HG02623 (cell line): ENCODE measurements around the gene MRPS23.

Source experiments
- ATAC-seq: cut with Tn5 transposase; IDR thresholded peaks from one replicate; pipeline ENCODE4 v1.9.1; 2021; ENCODE audit warnings: moderate library complexity; ENCODE audit not compliant: unreplicated experiment

The MRPS23 gene

DNA sequence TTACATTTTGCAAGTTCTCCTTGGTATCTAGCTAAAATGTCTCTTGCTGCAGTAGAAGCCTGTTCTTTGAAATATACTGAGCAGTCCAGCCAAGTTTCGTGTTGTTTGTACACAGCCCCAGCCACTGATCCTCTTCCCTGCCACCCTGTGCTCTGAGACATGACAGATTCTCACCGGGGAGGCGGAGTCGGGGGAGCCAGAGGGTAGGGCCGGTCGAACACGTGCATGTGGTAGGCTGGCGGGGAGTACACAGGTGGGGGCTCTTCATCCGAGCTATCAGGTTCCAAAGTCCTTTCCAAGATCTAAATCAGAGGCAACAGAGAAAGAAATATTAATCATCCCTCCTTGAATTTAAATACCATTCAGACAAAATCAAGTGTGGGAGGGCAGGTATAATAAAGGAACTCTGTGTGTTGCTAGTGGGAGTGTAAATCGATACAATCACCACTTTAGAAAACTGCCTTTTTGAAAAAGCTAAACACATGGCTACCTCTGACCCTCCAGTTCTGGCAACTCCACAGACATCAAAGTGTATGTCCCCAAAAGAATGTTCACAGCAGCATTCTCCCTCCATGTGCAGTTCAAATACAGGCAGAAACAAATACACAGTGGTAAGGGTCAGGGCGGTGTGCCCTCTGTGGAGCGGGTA is 29.7 kb upstream of the MRPS23 start:
- no peak for ATAC-seq

DNA sequence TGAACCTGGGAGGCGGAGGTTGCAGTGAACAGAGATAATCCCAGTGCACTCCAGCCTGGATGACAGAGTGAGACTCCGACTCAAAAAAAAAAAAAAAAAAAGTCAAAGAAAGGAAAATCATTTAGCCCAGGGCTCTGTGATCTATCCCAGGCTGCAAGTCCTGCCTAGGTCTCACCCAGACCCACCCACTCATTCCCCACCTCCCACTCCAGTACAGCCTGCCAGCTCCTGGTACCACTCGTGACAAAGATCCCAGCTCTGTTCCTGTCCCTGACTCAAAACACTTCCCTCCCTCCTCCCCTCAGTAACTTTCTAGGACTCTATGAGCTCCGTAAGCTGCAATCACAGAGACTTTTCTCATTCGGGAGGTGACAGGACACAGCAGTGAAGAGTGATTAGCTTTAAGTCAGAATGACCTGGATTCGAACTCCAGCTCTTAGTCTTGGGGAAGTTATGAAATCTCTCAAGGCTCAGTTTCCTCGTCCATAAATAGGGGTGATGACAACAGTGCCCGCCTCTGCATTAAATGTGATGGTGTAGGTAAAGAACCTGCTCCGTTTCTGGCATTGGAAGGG is 28.0 kb upstream of the MRPS23 start:
- no peak for ATAC-seq

DNA sequence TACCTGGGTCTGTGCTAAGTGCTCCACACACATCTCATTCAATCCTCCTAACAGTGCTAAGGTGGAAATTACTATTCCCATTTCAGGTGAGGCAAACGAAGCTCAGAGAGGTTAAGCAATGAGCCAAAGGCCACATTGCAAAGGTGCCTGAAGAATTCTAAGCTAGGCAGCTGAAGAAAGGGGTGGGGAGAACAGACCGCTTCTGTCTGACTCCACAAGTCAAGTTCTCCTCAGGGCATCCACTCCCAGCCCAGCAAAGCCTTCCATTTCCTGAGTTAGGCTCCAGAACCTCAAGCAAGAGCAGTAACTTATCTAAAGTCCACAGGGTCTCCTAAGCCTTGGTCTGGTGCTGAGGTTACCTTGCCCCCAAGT is 27.0 kb upstream of the MRPS23 start:
- ATAC-seq = no peak

DNA sequence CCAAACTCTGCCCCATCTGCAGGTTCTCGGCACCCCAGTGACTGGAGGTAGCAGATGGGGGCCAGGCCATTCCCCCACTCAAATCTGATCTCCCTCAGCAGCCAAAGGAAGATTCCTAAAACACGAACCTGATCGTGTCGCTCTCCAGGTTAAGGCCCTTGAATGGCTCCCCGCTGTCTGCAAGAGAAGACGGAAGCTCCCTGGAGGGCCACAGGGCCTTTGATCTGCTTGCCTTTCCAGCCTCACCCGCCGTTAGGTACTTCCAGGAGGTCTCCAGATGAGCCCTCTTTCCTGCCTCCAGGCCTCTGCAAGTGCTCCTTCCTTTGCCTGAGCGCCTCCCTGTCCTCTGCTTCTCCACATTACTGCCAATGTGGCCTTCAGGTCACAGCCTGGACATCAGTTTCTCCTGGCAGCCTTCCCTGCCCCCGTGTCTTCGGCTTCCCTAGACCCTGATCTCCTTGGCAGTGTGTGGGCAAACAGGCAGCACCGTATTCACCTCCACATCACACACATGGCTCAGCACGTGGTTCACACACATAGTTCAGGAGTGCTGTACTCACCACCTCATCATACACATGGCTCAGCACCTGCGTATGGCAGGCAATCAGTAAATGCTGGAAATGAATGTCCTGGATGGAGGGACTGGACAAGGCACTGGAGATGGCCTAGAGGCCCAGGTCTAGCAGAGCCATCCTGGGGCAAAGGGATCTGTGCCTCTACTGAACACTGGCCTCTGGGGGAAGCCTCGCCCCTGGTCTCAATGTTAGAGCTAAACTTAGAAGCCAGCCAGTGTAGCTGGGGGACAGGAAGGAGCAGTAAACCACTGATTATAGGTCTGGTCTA is 26.4 kb upstream of the MRPS23 start:
- no peak for ATAC-seq

DNA sequence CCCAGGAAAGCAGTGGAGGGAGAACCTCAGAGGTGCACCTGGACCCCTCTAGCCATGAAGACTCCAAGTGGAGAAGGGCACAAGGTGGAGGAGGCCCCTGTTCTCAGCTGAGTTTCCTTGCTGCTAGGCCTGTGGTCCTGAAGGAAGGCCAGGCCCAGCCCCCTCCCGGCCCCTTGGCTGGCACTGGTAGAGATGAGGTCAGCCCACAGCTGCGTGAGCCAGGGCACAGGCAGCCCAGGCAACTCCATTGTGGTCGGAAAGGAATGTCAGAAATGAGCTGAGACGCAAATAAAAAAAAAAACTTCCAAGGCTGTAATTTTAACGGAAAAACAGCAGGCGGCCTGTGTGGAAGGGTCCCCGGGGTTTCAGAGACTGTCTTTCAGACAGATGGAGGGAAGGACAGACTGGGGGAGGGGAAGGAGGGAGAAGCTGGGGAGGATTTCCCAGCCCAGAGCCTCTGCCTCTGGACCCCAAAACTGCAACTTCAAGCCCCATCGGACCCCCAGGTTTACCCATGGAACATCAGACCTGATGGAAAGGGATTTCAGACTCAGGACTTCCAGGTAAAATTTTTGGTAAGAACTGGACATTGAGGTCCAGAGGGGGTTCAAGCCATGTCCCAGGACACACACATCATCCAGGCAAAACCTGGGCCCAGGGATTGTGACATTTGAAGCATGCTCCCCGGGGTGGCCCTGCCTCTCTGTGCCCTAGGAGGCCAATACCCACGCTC is 25.6 kb upstream of the MRPS23 start:
- no peak for ATAC-seq

DNA sequence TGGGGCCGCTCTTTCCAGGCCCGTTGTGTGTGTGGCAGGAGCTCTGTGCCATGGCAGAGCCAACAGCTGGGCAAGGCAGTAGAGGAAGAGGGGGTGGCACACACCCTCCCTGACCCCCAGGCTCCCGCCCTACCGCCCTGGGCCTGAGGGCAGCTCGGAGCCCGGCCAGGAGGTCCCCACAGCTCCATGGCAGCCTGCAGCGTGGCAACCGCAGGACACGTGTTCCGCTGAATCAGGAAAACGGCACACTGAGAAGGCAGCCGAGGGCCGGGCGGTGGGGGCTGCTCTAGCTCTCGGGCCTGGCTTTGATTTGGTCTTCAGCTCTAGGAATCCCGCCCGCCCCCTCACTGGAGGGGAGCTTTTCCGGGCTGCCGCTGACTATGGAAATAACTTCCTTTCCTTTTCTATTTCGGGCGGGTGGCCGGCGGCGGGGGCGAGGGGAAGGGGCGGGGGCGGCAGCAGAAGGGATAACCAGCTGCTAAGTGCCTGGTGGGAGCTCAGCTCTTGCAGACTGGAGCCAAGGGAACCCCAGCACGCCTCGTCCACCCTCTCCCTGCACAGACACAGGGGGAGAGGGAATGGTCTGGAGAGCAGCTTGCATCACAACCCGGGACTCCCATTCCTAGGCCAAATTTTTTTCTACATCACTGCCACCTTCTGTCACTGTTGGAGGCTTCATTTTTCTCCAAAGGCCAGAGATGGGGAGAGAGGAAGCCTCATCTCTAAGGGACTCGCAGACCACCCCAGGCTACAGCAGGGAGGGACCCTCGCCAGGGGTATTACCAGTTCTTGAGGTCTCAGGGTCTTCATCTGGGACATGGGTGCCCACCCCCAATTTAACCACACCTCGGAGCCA is 24.8 kb upstream of the MRPS23 start:
- ATAC-seq = no peak

DNA sequence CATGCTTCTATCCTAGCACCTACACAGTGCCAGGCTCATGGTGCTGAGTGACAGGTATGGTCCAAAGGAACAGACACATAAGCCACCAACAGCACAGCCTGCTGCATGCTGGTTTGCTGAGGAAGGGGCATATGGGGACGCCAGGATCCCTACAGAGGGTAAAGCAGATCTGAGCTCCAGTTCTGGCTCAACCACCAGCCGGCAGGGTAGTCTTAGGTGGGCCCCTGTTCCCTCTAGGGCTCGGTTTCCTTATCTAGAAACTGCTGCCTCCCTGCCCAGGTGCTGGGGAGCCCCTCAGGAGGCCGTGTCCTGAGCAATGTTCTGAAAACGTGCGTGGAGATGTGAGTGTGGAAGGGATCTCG is 24.2 kb upstream of the MRPS23 start:
- ATAC-seq = no peak

DNA sequence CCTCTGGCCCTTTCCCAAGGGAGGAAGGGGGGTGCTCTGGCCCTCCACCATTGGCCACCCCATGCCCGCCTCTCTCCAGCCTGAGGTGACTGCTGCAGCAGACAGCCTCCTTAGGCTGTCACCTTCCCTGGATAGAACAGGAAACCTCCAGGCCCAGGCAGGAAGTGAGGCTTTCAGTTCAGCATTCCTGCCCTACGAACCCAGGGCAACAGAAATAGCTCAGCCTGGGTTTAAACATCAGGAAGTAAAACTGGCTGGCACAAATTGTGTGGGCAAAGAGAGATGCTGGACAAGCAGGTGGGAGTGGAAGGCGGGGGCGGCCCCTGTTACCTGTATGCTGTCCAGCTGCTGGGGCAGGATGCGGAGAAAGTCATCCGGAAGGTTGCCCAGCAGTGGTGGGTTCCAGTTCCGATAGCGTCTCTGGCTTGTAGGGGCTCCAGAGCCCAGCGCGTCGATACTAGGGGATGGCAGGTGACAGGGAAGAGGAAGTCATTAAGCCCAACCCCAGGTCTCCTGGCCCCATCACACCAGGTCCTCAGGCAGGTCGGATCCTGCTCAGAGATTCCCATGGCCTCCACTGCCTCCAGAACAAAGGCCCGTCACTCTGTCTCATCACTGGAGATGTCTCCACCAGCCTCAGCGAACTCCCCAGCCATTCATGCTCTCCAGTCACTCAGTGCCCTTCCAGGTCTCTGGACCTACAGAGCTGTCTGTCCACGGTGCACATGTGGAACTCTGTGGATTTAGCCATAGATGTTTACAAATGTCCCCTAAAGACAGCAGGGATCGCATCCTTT is 23.6 kb upstream of the MRPS23 start:
- no peak for ATAC-seq

DNA sequence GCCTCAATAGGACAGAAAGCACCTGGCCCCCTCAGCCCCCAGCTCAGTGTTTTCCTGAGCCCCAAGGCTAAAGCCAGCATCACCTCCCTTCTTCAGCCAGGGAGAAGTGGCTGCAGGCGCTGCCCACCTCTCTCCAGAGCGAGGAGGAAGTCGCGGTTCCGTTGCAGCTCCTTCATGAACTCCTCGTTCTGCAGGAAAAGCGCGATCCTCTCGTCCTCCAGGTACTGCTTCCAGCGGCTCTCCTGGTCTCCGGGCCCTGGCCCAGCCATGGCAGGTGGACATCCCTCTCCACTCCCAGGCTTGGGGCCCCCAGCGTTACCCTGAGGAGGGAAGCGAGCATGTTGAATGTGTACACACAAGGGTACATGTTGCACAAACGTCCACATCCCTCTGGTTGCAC is 22.7 kb upstream of the MRPS23 start:
- ATAC-seq = no peak

DNA sequence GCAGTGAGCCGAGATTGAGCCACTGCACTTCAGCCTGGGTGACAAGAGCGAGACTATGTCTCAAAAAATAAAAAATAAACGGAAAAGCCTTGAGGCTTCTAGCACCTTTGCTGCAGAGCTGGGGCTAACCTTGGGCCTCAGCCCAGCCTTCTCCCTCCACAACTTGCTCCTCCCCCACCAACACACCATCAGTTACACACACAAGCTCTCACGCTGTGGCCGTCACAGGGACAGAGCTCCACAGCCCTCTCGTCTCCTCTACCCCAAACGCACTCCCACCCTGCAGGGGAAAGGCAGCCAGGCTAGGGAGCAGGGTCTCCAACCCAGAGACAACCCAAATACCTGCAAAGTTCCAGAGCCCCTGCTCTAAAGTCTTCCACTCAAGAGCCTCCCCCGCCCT is 22.0 kb upstream of the MRPS23 start:
- ATAC-seq = no peak

DNA sequence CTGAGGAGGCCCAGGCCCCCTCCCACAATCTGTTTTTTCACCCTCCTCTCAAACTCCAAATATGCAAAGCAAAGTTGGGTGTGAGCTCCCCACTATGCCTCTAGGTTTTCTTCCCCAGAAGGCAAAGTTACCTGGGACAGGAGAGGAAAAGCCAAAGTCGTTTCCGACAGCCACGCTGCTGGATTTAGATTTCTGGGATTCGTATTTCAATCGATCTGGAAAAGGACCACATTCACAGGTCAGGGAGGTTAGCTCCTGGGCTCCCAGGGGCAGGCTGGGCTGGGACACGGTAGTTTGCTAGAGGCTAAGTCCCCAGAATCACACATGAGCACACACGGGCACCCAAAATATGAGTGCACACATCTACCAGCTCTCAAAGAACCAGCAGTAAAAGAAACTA is 21.3 kb upstream of the MRPS23 start:
- no peak for ATAC-seq

DNA sequence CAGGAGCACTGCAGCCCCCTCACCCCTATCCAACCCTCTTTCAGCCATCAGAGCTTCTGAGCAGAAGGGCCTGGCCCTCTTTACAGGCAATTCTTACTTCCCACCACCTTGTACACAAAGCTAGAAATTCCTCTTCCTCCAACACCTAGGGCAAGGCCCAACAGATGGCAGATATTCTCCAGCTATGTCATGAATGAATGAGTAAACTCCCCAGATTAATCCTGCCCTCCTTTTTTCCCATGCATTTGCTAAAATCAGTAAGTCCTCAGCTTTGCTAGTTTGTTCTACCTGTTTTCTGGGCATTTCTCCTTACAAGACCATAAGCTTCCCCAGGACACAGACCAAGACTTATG is 20.4 kb upstream of the MRPS23 start:
- no peak for ATAC-seq

DNA sequence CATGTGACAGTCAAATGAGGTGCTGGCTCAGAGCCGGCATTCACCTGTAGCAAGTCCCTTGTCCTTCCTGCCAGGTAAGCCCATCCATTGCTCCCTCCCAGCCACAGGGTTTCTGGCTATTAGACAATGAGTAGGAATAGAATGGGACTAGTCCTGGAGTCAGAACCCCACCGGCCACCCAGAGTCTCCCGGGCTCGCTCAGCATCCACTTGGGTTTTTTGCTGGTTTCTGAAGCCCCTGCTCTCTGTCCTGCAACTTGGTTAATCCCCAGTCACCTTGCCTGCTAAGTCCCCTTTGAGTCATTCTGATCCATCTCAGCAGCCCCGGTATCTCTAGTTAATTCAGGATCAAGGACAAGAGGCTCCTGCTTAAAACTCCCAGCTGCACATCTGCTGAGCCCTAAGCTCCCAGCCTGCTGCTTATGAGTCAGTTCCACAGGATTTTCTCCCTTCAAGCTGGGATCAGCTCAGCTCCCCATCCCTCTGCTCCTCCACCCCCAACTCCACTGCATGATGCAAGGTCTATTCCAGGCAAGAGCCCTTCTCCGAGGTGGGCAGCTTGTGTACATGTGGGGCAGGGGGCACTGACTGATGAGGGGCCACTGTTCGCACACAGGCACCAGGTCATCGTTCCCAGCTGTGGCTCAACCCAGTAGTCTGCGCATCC is 19.9 kb upstream of the MRPS23 start:
- no peak for ATAC-seq

DNA sequence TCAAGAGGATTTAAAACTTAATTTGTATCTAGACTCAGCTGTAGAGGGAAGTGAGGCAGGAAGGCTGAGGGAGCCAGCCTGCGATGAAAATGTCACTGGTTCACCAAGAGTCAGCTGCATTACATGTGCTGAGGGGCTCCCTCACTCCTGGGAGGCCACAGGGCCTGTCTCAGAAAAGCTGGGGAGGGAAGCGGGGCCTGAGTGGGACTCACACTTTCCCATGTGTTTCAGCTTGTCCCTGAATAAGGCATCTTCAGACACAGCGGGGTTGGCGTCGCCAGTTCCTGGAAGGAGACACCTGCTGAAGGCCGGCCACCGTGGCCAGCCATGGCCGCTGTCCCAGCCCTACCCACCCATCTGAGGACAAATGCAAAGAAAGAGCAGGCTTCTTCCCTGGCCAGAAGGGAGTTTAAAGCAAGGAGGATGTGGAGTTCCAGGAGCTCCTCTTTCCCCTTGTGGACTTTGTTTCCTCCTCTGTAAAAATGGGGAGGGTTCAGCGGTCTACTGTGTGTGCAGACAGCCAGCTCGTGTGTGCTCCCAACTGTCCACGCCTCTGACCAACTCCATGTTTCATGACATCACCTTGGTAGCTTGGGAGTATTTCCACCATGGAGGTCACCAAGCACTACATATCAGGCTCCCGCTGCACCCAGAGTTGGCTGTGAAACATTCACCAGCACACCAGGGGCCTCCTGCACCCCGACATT is 19.2 kb upstream of the MRPS23 start:
- no peak for ATAC-seq

DNA sequence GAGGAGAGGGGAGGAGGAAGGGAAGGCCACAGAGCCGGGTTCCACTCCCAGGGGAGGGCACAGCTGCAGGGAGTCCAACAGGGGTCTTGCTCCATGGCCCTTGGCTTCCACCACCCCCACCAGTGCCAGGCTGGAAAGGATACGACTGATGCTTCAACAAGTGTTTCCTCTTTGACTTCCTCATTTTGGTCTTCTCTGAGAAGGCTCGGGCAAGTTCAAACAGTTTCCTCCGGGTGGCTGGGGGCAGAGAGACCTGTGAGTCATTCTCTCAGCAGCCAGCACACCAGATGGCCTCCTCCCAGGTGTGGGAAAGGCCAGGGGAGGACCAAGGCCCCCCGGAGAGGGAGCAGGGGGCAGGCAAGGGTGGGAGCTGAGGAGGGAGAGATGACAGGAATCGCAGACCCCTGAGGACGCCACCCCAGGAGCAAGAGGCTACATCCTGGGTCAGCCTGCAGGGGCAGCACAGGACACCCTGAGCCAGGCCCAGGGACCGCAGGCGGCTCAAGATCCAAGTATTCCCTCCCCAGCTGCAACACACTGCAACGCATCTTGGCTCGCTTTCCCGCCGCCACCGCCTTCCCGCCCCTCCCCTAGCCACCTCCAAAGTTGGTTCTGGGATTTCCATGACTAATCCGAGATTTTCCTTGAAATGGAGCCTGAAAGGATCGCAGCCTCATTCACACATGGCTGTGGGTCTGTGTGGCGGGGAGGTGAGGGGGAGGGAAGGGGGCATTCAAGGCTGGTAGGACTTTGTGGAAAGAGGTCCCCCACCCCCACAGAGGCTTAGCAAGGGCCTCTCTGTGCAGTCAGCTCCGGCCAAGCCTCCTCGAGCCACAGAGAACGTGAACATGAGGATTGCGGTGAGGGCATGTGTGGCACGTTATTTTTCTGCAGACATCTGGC is 18.4 kb upstream of the MRPS23 start:
- ATAC-seq = no peak

DNA sequence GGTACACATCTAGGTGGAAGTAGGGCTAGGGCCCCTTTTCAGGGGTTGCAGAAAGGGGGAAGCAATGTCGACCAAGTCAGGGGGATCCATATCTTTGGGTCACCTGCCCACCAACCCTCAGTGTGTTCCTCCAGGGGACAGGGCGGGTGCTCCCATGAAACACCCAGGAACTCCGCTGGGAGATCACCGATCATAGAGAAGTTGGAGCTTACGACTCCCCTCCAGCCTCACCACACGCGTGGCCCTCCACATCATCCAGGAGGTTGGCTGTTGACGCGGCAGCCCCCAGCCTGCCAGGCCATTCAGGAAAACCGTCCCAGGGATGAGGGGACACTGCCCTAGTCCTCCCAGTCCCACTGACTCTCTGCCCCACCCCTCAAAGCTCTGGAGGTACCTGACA is 17.3 kb upstream of the MRPS23 start:
- ATAC-seq = no peak

DNA sequence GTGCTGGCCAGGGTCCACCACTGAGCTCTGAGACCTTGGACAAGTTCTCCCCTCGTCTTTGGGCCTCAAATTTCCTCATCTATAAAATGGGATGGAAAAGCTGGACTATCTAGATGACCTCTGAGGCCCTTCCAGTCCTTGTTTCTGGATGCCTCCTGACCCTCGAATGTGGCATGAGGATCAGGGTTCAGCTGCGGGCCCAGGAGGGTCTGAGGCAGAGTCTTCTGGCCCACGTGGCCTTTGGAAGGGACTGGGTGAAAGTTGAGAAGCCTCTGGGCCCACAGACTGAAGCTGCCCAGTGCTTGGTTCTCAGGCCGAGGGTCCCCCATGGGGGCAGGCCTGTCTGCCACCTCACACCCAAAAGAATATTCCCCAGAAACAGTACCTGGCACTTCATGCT is 16.9 kb upstream of the MRPS23 start:
- ATAC-seq = no peak

DNA sequence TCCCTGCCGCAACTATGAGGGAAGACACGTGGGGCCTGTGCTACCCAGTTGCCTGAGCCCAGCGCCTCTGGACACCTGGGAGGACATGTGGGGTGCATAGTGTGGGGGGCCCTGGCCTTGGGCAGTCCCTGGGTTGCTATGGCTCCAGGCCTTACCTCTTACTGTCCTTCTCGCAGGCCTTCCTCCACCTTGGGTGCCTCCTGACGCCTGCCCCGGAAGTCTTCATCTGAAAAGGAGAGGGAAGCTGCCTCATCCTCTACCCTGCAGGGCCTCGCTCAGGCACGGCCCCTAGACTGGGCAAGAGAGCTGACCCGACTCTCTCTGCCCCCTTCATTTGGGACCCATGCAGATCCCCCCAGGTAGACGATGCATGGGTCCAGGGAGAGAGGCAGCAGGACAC is 16.5 kb upstream of the MRPS23 start:
- no peak for ATAC-seq
